Measurements from ENCODE around the gene RTN4R. TPM values are rescaled to one million over a fixed set of nuclear protein-coding genes. Genes with fewer than 3 reads are reported as not detected.

Gene RTN4R
- total and polyA plus RNA-seq, 9 of the 15 experiments (the other 6 are each of a cell fraction or from before 2014, with no cell fraction given) = 0.04 to 2.8 (median 1.4) TPM; not detected in 3

DNA sequence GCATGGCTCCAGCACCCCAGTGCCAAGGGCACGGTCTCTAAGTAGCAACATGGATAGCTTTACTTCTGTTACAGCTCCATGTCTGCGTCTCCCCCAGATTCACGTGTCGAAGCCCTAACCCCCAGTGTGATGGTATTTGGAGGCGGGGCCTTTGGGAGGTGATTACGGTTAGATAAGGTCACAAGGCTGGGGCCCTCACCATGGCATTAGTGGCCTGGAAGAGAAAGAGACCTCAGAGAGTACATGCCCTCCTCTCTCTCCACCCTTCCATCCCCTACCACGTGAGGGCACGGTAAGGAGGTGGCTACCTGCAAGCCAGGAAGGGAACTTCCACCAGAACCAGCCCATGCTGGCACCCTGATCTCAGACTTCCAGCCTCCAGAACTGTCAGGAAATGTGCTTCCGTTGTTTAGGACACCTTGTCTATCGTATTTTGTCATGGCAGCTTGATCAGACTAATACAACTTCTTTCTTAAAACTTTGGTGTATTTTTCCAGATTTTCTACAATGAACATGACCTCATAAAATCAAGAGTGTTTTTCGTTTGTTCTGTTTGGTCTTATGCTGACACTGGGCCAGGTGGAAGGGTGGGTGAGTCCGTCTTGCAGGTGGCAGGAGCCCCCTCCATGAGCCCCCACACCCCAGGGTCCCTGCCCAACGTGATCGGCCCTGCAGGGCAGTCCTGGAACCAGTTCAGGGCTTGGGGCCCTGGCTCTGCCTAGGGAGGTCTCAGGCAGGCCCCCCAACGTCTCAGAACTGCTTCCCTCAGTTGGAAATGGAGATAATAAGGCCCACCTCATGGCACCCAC is 10.7 kb downstream of the RTN4R start:
- Histone ChIP-seq H2AFZ (ENCODE audit: low read depth, low read length) (peak overlapping the region; percentile 35), H3K9ac (ENCODE audit: insufficient read depth in 1 of 2, low read depth in 2 of 2, low read length in 2 of 2) (peak overlapping the region in 1 of 2 experiments; percentile 50; a peak in 2 of 4 replicates), H3K27ac (ENCODE audit: extremely low read depth, low read depth, low read length) (no peak overlapping the region), H4K20me1 (replicated peaks; ENCODE audit: control insufficient read depth, insufficient read depth, low read length) (peaks cover 39% of the 10 kb centered on the region), H3K4me3 (no peak overlapping the region), H3K9me1 (ENCODE audit: control insufficient read depth, insufficient read depth, low read length) (peaks cover 6% of the 10 kb centered on the region), H3K4me1 (replicated peaks in 1 of 2; ENCODE audit: control insufficient read depth in 2 of 2, insufficient read depth in 2 of 2, low read length in 2 of 2) (peaks cover 14 to 56% of the 10 kb centered on the region in 2 experiments), H3K36me3 (ENCODE audit: control insufficient read depth, insufficient read depth, low read length) (no peaks in the 10 kb centered on the region), H3K9me3 (replicated peaks; ENCODE audit: control insufficient read depth, insufficient read depth, low read depth, low read length) (no peaks in the 10 kb centered on the region), H3K4me2 (ENCODE audit: insufficient read depth, low read length) (no peak overlapping the region), H3K79me2 (ENCODE audit: control insufficient read depth, insufficient read depth, low read length) (no peaks in the 10 kb centered on the region), H3K27me3 (ENCODE audit: control insufficient read depth in 2 of 2, insufficient read depth in 2 of 2, low read length in 2 of 2) (peaks cover 0 to 29% of the 10 kb centered on the region in 2 experiments; a peak in 2 of 5 replicates)
- FAIRE-seq (no peak), ATAC-seq (no peak), DNase-seq (ENCODE audit: extremely low read depth in 1 of 4, low spot score in 3 of 4) (peak in 3 of 4 experiments; percentile 42 to 59 (median 47))
- ChIA-PET CTCF (ENCODE audit: low intra/inter-chr PET ratio) (no interaction called here), POLR2A (interaction anchor here (0.8 to 2.5 kb wide), 8 partner anchors 9 to 156 kb away, joined by 3 to 8 read pairs (median 4); no protein-coding TSS in a partner anchor)
- WGBS (ENCODE audit: insufficient coverage, low coverage, missing lambda C conversion rate) = 20% methylated on average over 15 of the region's 15 CpGs
- BruUV-seq (replicated peaks) = no TSS peak
- intact Hi-C loops (cut with micrococcal nuclease) = no loop called here
- in situ Hi-C loops (cut with MboI) = no loop called here
- TF ChIP-seq ILK (tag; IDR thresholded peaks at IDR 0.05; ENCODE audit: borderline replicate concordance, low read depth) (no peak), TEAD1 (CRISPR knock-in tag; IDR thresholded peaks at IDR 0.05) (peak in 1 of 2 experiments; percentile 39; a peak in 1 of 4 replicates), TFAM (CRISPR knock-in tag; conservative IDR thresholded peaks at IDR 0.05) (no peak), SAP30 (IDR thresholded peaks at IDR 0.05; ENCODE audit: borderline replicate concordance, insufficient read depth, low read depth, low read length, poor library complexity, severe bottlenecking) (peak; percentile 8), ZNF57 (CRISPR knock-in tag; IDR thresholded peaks at IDR 0.05) (peak; percentile 22; the same call in 1 of the 2 replicates), CHD1 (IDR thresholded peaks at IDR 0.05; ENCODE audit: low read length) (no peak), PRMT5 (CRISPR knock-in tag; IDR thresholded peaks at IDR 0.05) (0 out of 2 replicates have a peak, but pooled peaks have one; percentile 40), ZBTB17 (CRISPR knock-in tag; IDR thresholded peaks at IDR 0.05) (0 out of 2 replicates have a peak, but pooled peaks have one; percentile 27), OTX1 (CRISPR knock-in tag; IDR thresholded peaks at IDR 0.05) (0 out of 2 replicates have a peak, but pooled peaks have one; percentile 20), ZKSCAN3 (CRISPR knock-in tag; IDR thresholded peaks at IDR 0.05) (0 out of 2 replicates have a peak, but pooled peaks have one; percentile 7), RBBP5 (IDR thresholded peaks at IDR 0.05; ENCODE audit: borderline replicate concordance, insufficient read depth, low read length, poor library complexity, severe bottlenecking) (no peak), TARDBP (IDR thresholded peaks at IDR 0.05) (peak; percentile 26; the same call in 1 of the 2 replicates), MCM3 (IDR thresholded peaks at IDR 0.05) (no peak), ZC3H4 (CRISPR knock-in tag; IDR thresholded peaks at IDR 0.05; ENCODE audit: borderline replicate concordance) (peak; percentile 93), L3MBTL2 (IDR thresholded peaks at IDR 0.05) (peak; percentile 76), SMAD3 (CRISPR knock-in tag; conservative IDR thresholded peaks at IDR 0.05) (peak; percentile 56; the same call in 1 of the 2 replicates), ZNF239 (CRISPR knock-in tag; IDR thresholded peaks at IDR 0.05) (peak; percentile 45; the same call in 1 of the 2 replicates)
- TF ChIP-seq, protein P1, sequence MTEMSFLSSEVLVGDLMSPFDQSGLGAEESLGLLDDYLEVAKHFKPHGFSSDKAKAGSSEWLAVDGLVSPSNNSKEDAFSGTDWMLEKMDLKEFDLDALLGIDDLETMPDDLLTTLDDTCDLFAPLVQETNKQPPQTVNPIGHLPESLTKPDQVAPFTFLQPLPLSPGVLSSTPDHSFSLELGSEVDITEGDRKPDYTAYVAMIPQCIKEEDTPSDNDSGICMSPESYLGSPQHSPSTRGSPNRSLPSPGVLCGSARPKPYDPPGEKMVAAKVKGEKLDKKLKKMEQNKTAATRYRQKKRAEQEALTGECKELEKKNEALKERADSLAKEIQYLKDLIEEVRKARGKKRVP (CRISPR knock-in tag; IDR thresholded peaks at IDR 0.05) = peak; percentile 53; the same call in 1 of the 2 replicates
- TF ChIP-seq, protein P2, sequence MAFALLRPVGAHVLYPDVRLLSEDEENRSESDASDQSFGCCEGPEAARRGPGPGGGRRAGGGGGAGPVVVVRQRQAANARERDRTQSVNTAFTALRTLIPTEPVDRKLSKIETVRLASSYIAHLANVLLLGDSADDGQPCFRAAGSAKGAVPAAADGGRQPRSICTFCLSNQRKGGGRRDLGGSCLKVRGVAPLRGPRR (CRISPR knock-in tag; IDR thresholded peaks at IDR 0.05) = no peak; the same call in 1 of the 2 replicates

Measured in K562 (cell line).